ENCODE results near the gene C9orf50. TPM values are rescaled to one million over a fixed set of nuclear protein-coding genes. Genes with fewer than 3 reads are reported as not detected.

Gene C9orf50
- total and polyA plus RNA-seq, 2 donors (not counting 3 experiments of a cell fraction or from before 2014, with no cell fraction given), result not detected

DNA sequence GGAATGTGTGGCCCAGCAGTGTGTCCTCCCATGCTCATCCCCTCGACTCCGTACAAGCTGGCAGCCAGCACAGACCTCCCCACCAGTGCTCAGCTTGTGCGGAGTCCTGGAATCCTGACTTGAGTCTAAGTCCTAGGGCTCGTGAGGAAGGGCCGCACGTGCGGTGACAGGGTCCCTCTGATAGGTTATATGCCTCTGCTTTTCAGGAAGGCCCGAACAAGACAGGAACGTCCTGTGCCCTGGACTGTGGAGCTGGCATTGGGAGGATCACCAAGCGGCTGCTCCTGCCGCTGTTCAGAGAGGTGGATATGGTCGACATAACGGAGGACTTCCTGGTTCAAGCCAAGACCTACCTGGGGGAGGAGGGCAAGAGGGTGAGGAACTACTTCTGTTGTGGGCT is 12.9 kb upstream of the C9orf50 start:
- BruUV-seq (replicated peaks), result no TSS peak
- no peaks in the 10 kb centered on the region for H3K27me3 ChIP-seq (ENCODE audit: control insufficient read depth in 2 of 2, insufficient read depth in 2 of 2, low read length in 2 of 2)
- H3K27ac ChIP-seq (ENCODE audit: insufficient read depth, low read depth, low read length), result no peak overlapping the region
- no peak for TF ChIP-seq GATA2 (IDR thresholded peaks at IDR 0.05; ENCODE audit: insufficient read depth, insufficient read length, low read depth, low read length)
- TF ChIP-seq, protein P1, sequence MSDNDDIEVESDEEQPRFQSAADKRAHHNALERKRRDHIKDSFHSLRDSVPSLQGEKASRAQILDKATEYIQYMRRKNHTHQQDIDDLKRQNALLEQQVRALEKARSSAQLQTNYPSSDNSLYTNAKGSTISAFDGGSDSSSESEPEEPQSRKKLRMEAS (IDR thresholded peaks at IDR 0.05; ENCODE audit: insufficient read depth, insufficient read length), result no peak
- no peak for TF ChIP-seq POLR2AphosphoS5 (IDR thresholded peaks at IDR 0.05; ENCODE audit: insufficient read depth, low read depth, low read length)
- no peak for TF ChIP-seq JUN (IDR thresholded peaks at IDR 0.05; ENCODE audit: borderline replicate concordance, insufficient read depth, insufficient read length, low read depth)
- no peak for TF ChIP-seq POLR2A (IDR thresholded peaks at IDR 0.05; ENCODE audit: low read depth, low read length)
- no peak for TF ChIP-seq MYC (IDR thresholded peaks at IDR 0.05; ENCODE audit: low read depth, low read length)
- TF ChIP-seq FOS (IDR thresholded peaks at IDR 0.05; ENCODE audit: borderline replicate concordance, insufficient read depth, low read length), result no peak
- TF ChIP-seq, protein P2, sequence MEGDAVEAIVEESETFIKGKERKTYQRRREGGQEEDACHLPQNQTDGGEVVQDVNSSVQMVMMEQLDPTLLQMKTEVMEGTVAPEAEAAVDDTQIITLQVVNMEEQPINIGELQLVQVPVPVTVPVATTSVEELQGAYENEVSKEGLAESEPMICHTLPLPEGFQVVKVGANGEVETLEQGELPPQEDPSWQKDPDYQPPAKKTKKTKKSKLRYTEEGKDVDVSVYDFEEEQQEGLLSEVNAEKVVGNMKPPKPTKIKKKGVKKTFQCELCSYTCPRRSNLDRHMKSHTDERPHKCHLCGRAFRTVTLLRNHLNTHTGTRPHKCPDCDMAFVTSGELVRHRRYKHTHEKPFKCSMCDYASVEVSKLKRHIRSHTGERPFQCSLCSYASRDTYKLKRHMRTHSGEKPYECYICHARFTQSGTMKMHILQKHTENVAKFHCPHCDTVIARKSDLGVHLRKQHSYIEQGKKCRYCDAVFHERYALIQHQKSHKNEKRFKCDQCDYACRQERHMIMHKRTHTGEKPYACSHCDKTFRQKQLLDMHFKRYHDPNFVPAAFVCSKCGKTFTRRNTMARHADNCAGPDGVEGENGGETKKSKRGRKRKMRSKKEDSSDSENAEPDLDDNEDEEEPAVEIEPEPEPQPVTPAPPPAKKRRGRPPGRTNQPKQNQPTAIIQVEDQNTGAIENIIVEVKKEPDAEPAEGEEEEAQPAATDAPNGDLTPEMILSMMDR (IDR thresholded peaks at IDR 0.05; ENCODE audit: extremely low read depth in 1 of 2, insufficient read depth in 1 of 2, low read depth in 1 of 2, low read length in 2 of 2), result no peak
- no peak for TF ChIP-seq EZH2 (IDR thresholded peaks at IDR 0.05; ENCODE audit: borderline replicate concordance, low read depth, low read length, severe bottlenecking)
- H3K4me3 ChIP-seq (replicated peaks in 1 of 3; ENCODE audit: insufficient read depth in 1 of 3, low read depth in 1 of 3, low read length in 3 of 3), result no peak overlapping the region
- CTCF ChIA-PET, result interaction anchor here (0.8 kb wide), 1 partner anchor 10 kb away, joined by 4 read pairs; no protein-coding TSS in a partner anchor
- H3K9ac ChIP-seq (replicated peaks; ENCODE audit: extremely low read depth, insufficient read depth, low read length), result no peak overlapping the region
- no peak overlapping the region for H3K4me2 ChIP-seq (ENCODE audit: insufficient read depth, low read length)
- H3K4me1 ChIP-seq (ENCODE audit: control insufficient read depth, extremely low read depth, insufficient read depth, low read length), result no peaks in the 10 kb centered on the region
- peaks cover 14 to 42% of the 10 kb centered on the region in 2 experiments for H3K36me3 ChIP-seq (ENCODE audit: control insufficient read depth in 2 of 2, extremely low read depth in 1 of 2, insufficient read depth in 2 of 2, low read length in 2 of 2)
- H2AFZ ChIP-seq (ENCODE audit: low read depth, low read length), result no peak overlapping the region
- dilution Hi-C loops (cut with MboI; ENCODE audit: extremely low pct_ligation_motif_present, low sequenced_read_pairs) (no loop called here), intact Hi-C loops (cut with micrococcal nuclease) (no loop called here)
- FAIRE-seq (no peak), DNase-seq (ENCODE audit: low read depth, low spot score) (no peak)
- no peaks in the 10 kb centered on the region for H3K9me1 ChIP-seq (replicated peaks; ENCODE audit: control insufficient read depth, extremely low read depth, insufficient read depth, low read length)
- peaks cover 51% of the 10 kb centered on the region for H3K79me2 ChIP-seq (ENCODE audit: control insufficient read depth, insufficient read depth, low read length)
- no peaks in the 10 kb centered on the region for H3K9me3 ChIP-seq (replicated peaks; ENCODE audit: control insufficient read depth, insufficient read depth, low read length)
- H4K20me1 ChIP-seq (replicated peaks; ENCODE audit: control insufficient read depth, extremely low read depth, insufficient read depth, low read length), result no peaks in the 10 kb centered on the region
- POLR2A ChIA-PET, result no interaction called here
